ENCODE data around the gene TP73. TPM values are rescaled to one million over a fixed set of nuclear protein-coding genes. Genes with fewer than 3 reads are reported as not detected.

The TP73 gene
- total RNA-seq, 1 experiment from 2014 or later: 2.6 TPM

- DNase-seq (ENCODE audit: low read depth): no peak
These were observed 53.1 kb downstream of the TP73 start for GRCh38 chr1:3705341-3705950.

- no peak for DNase-seq (ENCODE audit: low read depth)
These were observed 54.5 kb downstream of the TP73 start for GRCh38 chr1:3706651-3707297.

- DNase-seq (ENCODE audit: low read depth): no peak
These were observed 55.1 kb downstream of the TP73 start for GRCh38 chr1:3707298-3707938.

- DNase-seq (ENCODE audit: low read depth): no peak
These were observed 55.6 kb downstream of the TP73 start for GRCh38 chr1:3707939-3708328.

- DNase-seq (ENCODE audit: low read depth): no peak
These were observed 56.5 kb downstream of the TP73 start for GRCh38 chr1:3708791-3709190.

GRCh38 chr1:3710251-3710650 lies 57.9 kb downstream of the TP73 start:
- DNase-seq (ENCODE audit: low read depth): no peak

- no peak for DNase-seq (ENCODE audit: low read depth)
These were observed 59.1 kb downstream of the TP73 start for GRCh38 chr1:3711381-3711779.

GRCh38 chr1:3711780-3712451 lies 59.6 kb downstream of the TP73 start:
- no peak for DNase-seq (ENCODE audit: low read depth)

- no peak for DNase-seq (ENCODE audit: low read depth)
These were observed 60.5 kb downstream of the TP73 start for GRCh38 chr1:3712573-3713535.

- no peak for DNase-seq (ENCODE audit: low read depth)
These were observed 61.5 kb downstream of the TP73 start for GRCh38 chr1:3713840-3714239.

- peak; percentile 37 for DNase-seq (ENCODE audit: low read depth)
These were observed 62.0 kb downstream of the TP73 start for GRCh38 chr1:3714284-3714741.

GRCh38 chr1:3714814-3715213 lies 62.5 kb downstream of the TP73 start:
- no peak for DNase-seq (ENCODE audit: low read depth)

GRCh38 chr1:3716351-3716750 lies 64.0 kb downstream of the TP73 start:
- no peak for DNase-seq (ENCODE audit: low read depth)

- DNase-seq (ENCODE audit: low read depth): no peak
These were observed 64.9 kb downstream of the TP73 start for GRCh38 chr1:3717041-3717714.

- DNase-seq (ENCODE audit: low read depth): no peak
These were observed 65.6 kb downstream of the TP73 start for GRCh38 chr1:3717715-3718601.

- no peak for DNase-seq (ENCODE audit: low read depth)
These were observed 66.4 kb downstream of the TP73 start for GRCh38 chr1:3718764-3719163.

- no peak for DNase-seq (ENCODE audit: low read depth)
These were observed 69.7 kb downstream of the TP73 start for GRCh38 chr1:3721955-3722465.

- no peak for DNase-seq (ENCODE audit: low read depth)
These were observed 70.5 kb downstream of the TP73 start for GRCh38 chr1:3722846-3723245.

- peak; percentile 40 for DNase-seq (ENCODE audit: low read depth)
These were observed 72.2 kb downstream of the TP73 start for GRCh38 chr1:3724416-3725030.
